K562 (cell line): ENCODE measurements around the gene BTN3A1.

Source experiments
- FOXA1 ChIP-seq: fragments of 450-650 bp; IDR thresholded peaks from 2 replicates; pipeline ENCODE4 v1.6.1; 2016; ENCODE audit warnings: mild to moderate bottlenecking, borderline replicate concordance
- ID3 ChIP-seq, 2 experiments: fragments of 250-450 bp in 1 of 2; fragments of 450-650 bp in 1 of 2; sonication (Bioruptor Pico) in 1 of 2; IDR thresholded peaks; 2 replicates each; pipeline versions ENCODE4 v1.6.1 to v1.8.0; 2016 to 2021; ENCODE audit warnings: mild to moderate bottlenecking in 2 of 2, moderate library complexity in 2 of 2, missing compliant biosample characterization in 1 of 2, missing genetic modification characterization in 1 of 2
- TEAD1 ChIP-seq, 2 experiments: fragments of 450-650 bp in 1 of 2; sonication (generic) in 1 of 2; formaldehyde crosslinking; IDR thresholded peaks; 2 replicates each; pipeline versions ENCODE4 v1.4.0 to v1.8.0; 2020 to 2022; ENCODE audit warnings: mild to moderate bottlenecking in 2 of 2, missing genetic modification reagents in 1 of 2

- TF ChIP-seq TEAD1 (CRISPR knock-in tag; IDR thresholded peaks at IDR 0.05), result no peak
- no peak for TF ChIP-seq ID3 (CRISPR knock-in tag; IDR thresholded peaks at IDR 0.05)
- TF ChIP-seq ID3 (tag; IDR thresholded peaks at IDR 0.05), result no peak
- TF ChIP-seq FOXA1, result no peak
These were observed 10.2 kb downstream of the BTN3A1 start for GRCh38 chr6:26412228-26412627.
